COR-L47 (cell line): Measurements from ENCODE around the gene NSD2.
"Not testable (repeated sequence)": the region's sequence is repeated elsewhere in the genome, so short reads cannot be mapped to it uniquely, and the experiment has no call there.

ENCODE experiments used
- DNase-seq: peaks from one replicate; lab custom pipeline; 2025; lab: John Stamatoyannopoulos, UW

The NSD2 gene

GRCh38 chr4:1985780-1986577 is 114.8 kb downstream of the NSD2 start:
- DNase-seq: no peak

GRCh38 chr4:1986578-1987210 is 115.5 kb downstream of the NSD2 start:
- no peak for DNase-seq

GRCh38 chr4:1987296-1987695 is 116.1 kb downstream of the NSD2 start:
- DNase-seq: no peak

GRCh38 chr4:1987721-1988326 is 116.6 kb downstream of the NSD2 start:
- DNase-seq: no peak

GRCh38 chr4:1988327-1988724 is 117.1 kb downstream of the NSD2 start:
- no peak for DNase-seq

- DNase-seq: no peak
These were observed 118.5 kb downstream of the NSD2 start for GRCh38 chr4:1989533-1990347.

GRCh38 chr4:1990348-1990645 is 119.1 kb downstream of the NSD2 start:
- no peak for DNase-seq

- no peak for DNase-seq
These were observed 119.5 kb downstream of the NSD2 start for GRCh38 chr4:1990676-1991075.

- DNase-seq: no peak
These were observed 119.9 kb downstream of the NSD2 start for GRCh38 chr4:1991087-1991486.

- no peak for DNase-seq
These were observed 120.6 kb downstream of the NSD2 start for GRCh38 chr4:1991596-1992434.

GRCh38 chr4:1992468-1993168 is 121.4 kb downstream of the NSD2 start:
- DNase-seq: no peak

GRCh38 chr4:1993169-1993516 is 122.0 kb downstream of the NSD2 start:
- no peak for DNase-seq

- not testable (repeated sequence) for DNase-seq
These were observed 122.7 kb downstream of the NSD2 start for GRCh38 chr4:1993718-1994516.

GRCh38 chr4:1994938-1995337 is 123.7 kb downstream of the NSD2 start:
- no peak for DNase-seq

GRCh38 chr4:1996866-1997611 is 125.8 kb downstream of the NSD2 start:
- DNase-seq: no peak

- DNase-seq: no peak
These were observed 126.5 kb downstream of the NSD2 start for GRCh38 chr4:1997712-1998111.

- DNase-seq: no peak
These were observed 127.1 kb downstream of the NSD2 start for GRCh38 chr4:1998296-1998695.

GRCh38 chr4:1999308-1999707 is 128.1 kb downstream of the NSD2 start:
- DNase-seq: not testable (repeated sequence)

GRCh38 chr4:2003361-2003760 is 132.2 kb downstream of the NSD2 start:
- not testable (repeated sequence) for DNase-seq

- DNase-seq: no peak
These were observed 135.2 kb downstream of the NSD2 start for GRCh38 chr4:2006367-2006766.
